ENCODE results near the gene CACNA2D2.

The CACNA2D2 gene

DNA sequence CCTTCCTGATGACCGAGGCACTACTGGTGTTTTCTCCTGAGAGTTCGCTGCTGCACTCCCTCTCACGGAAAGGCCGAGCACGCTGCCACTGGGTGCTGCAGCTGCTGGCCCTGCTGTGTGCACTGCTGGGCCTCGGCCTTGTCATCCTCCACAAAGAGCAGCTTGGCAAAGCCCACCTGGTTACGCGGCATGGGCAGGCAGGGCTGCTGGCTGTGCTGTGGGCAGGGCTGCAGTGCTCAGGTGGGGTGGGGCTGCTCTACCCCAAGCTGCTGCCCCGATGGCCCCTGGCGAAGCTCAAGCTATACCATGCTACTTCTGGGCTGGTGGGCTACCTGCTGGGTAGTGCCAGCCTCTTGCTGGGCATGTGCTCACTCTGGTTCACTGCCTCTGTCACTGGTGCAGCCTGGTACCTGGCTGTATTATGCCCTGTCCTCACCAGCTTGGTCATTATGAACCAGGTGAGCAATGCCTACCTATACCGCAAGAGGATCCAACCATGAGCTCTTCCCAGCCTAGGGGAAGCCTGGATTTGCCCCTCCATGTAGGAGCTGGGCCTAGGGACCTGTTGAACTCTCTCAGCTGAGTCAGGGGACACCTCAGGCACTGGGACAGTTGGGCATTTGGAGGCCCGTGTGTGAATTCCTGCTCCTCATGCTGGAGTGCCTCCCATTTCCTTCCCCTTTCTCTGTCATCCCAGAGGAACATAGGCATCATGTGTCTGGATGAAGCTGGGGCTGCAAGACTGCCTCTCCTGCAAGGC lies 150.0 kb downstream of the CACNA2D2 start:
- no peak overlapping the region for H3K4me3 ChIP-seq (ENCODE audit: low read length, poor library complexity, severe bottlenecking)
- H3K9me3 ChIP-seq (ENCODE audit: insufficient read depth, low read depth, low read length): no peaks in the 10 kb centered on the region
- no peaks in the 10 kb centered on the region for H3F3A ChIP-seq (ENCODE audit: low read depth)
- H3K79me2 ChIP-seq (ENCODE audit: insufficient read depth, low read length): peaks cover 66% of the 10 kb centered on the region
- no peak overlapping the region for H2AFZ ChIP-seq (ENCODE audit: low read length)
- H3K9ac ChIP-seq (ENCODE audit: low read depth, low read length, poor library complexity, severe bottlenecking): no peak overlapping the region
- H3K9me2 ChIP-seq (replicated peaks; ENCODE audit: low read depth, low read length): no peaks in the 10 kb centered on the region
- H3K4me2 ChIP-seq (ENCODE audit: low read depth, low read length, poor library complexity, severe bottlenecking): no peak overlapping the region
- H4K20me1 ChIP-seq (ENCODE audit: insufficient read depth, low read length, poor library complexity, severe bottlenecking): peaks cover 40% of the 10 kb centered on the region
- H3K27me3 ChIP-seq (ENCODE audit: insufficient read depth, low read length, poor library complexity, severe bottlenecking): no peaks in the 10 kb centered on the region
- TF ChIP-seq, protein P1, sequence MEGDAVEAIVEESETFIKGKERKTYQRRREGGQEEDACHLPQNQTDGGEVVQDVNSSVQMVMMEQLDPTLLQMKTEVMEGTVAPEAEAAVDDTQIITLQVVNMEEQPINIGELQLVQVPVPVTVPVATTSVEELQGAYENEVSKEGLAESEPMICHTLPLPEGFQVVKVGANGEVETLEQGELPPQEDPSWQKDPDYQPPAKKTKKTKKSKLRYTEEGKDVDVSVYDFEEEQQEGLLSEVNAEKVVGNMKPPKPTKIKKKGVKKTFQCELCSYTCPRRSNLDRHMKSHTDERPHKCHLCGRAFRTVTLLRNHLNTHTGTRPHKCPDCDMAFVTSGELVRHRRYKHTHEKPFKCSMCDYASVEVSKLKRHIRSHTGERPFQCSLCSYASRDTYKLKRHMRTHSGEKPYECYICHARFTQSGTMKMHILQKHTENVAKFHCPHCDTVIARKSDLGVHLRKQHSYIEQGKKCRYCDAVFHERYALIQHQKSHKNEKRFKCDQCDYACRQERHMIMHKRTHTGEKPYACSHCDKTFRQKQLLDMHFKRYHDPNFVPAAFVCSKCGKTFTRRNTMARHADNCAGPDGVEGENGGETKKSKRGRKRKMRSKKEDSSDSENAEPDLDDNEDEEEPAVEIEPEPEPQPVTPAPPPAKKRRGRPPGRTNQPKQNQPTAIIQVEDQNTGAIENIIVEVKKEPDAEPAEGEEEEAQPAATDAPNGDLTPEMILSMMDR (conservative IDR thresholded peaks at IDR 0.05; ENCODE audit: low read length): no peak
- no peak for TF ChIP-seq EZH2phosphoT487 (IDR thresholded peaks at IDR 0.05; ENCODE audit: borderline replicate concordance)
- H3K36me3 ChIP-seq (ENCODE audit: insufficient read depth, low read length): peaks cover 9% of the 10 kb centered on the region; the same call in 1 of the 2 replicates
- H3K4me1 ChIP-seq (ENCODE audit: insufficient read depth, low read length, poor library complexity, severe bottlenecking): peaks cover 56% of the 10 kb centered on the region

DNA sequence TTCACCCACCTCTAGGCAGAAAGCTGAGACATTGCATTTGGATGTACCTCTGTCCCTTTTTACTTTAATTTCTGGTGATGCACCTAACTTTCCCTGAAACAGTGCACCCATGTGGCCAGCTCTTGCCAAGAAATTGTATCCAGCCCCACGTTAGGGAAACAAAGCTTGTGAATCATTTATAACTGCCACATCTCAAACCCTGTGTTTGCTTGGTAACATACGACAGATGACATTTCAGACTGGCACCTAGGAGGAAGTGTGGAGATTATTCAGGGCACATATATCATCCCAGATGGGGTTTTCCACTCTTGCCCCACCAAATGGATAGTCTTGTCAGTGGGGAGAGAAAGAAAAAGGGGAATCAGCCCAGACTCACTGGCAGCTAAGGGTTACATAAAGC lies 150.7 kb downstream of the CACNA2D2 start:
- peaks cover 53% of the 10 kb centered on the region for H3K4me1 ChIP-seq (ENCODE audit: insufficient read depth, low read length, poor library complexity, severe bottlenecking)
- H3F3A ChIP-seq (ENCODE audit: low read depth): no peaks in the 10 kb centered on the region
- peaks cover 16% of the 10 kb centered on the region; the same call in 1 of the 2 replicates for H3K36me3 ChIP-seq (ENCODE audit: insufficient read depth, low read length)
- H3K4me3 ChIP-seq (ENCODE audit: low read length, poor library complexity, severe bottlenecking): no peak overlapping the region
- no peaks in the 10 kb centered on the region for H3K27me3 ChIP-seq (ENCODE audit: insufficient read depth, low read length, poor library complexity, severe bottlenecking)
- no peak overlapping the region for H2AFZ ChIP-seq (ENCODE audit: low read length)
- H3K79me2 ChIP-seq (ENCODE audit: insufficient read depth, low read length): peaks cover 64% of the 10 kb centered on the region
- TF ChIP-seq, protein P1 (conservative IDR thresholded peaks at IDR 0.05; ENCODE audit: low read length): peak; percentile 52
- TF ChIP-seq EZH2phosphoT487 (IDR thresholded peaks at IDR 0.05; ENCODE audit: borderline replicate concordance): no peak
- H4K20me1 ChIP-seq (ENCODE audit: insufficient read depth, low read length, poor library complexity, severe bottlenecking): peaks cover 33% of the 10 kb centered on the region
- H3K9me3 ChIP-seq (ENCODE audit: insufficient read depth, low read depth, low read length): no peaks in the 10 kb centered on the region
- H3K9me2 ChIP-seq (replicated peaks; ENCODE audit: low read depth, low read length): no peaks in the 10 kb centered on the region
- H3K9ac ChIP-seq (ENCODE audit: low read depth, low read length, poor library complexity, severe bottlenecking): no peak overlapping the region
- H3K4me2 ChIP-seq (ENCODE audit: low read depth, low read length, poor library complexity, severe bottlenecking): no peak overlapping the region

DNA sequence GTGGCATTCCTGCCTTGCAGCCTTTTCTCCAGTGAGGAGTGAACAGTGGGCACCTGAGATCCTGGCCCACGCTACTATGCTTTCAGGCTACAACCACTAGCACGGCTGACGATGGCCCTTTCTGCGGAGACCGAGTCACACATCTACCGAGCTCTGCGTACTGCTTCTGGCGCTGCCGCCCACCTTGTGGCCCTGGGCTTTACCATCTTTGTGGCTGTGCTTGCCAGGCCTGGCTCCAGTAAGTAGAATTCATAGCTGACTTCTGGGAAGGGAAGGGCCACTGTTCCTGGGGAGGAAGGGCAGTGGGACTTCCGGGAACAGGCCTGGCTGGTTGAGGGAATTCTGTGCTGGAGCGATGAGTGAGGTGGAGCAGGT lies 152.1 kb downstream of the CACNA2D2 start:
- Histone ChIP-seq H3K79me2 (ENCODE audit: insufficient read depth, low read length) (peaks cover 51% of the 10 kb centered on the region), H3K9me2 (replicated peaks; ENCODE audit: low read depth, low read length) (no peaks in the 10 kb centered on the region), H2AFZ (ENCODE audit: low read length) (no peak overlapping the region), H3K36me3 (ENCODE audit: insufficient read depth, low read length) (peaks cover 16% of the 10 kb centered on the region; the same call in 1 of the 2 replicates), H3F3A (ENCODE audit: low read depth) (peaks cover 2% of the 10 kb centered on the region; the same call in 1 of the 2 replicates), H3K27me3 (ENCODE audit: insufficient read depth, low read length, poor library complexity, severe bottlenecking) (no peaks in the 10 kb centered on the region), H3K4me3 (ENCODE audit: low read length, poor library complexity, severe bottlenecking) (peak overlapping the region; percentile 85), H3K4me2 (ENCODE audit: low read depth, low read length, poor library complexity, severe bottlenecking) (peak overlapping the region; percentile 98), H3K9ac (ENCODE audit: low read depth, low read length, poor library complexity, severe bottlenecking) (peak overlapping the region; percentile 91), H3K4me1 (ENCODE audit: insufficient read depth, low read length, poor library complexity, severe bottlenecking) (peaks cover 41% of the 10 kb centered on the region), H3K9me3 (ENCODE audit: insufficient read depth, low read depth, low read length) (no peaks in the 10 kb centered on the region), H4K20me1 (ENCODE audit: insufficient read depth, low read length, poor library complexity, severe bottlenecking) (peaks cover 19% of the 10 kb centered on the region)
- no peak for TF ChIP-seq EZH2phosphoT487 (IDR thresholded peaks at IDR 0.05; ENCODE audit: borderline replicate concordance)
- TF ChIP-seq, protein P1 (conservative IDR thresholded peaks at IDR 0.05; ENCODE audit: low read length): no peak
